ENCODE results near the gene MYO5B.

DNA sequence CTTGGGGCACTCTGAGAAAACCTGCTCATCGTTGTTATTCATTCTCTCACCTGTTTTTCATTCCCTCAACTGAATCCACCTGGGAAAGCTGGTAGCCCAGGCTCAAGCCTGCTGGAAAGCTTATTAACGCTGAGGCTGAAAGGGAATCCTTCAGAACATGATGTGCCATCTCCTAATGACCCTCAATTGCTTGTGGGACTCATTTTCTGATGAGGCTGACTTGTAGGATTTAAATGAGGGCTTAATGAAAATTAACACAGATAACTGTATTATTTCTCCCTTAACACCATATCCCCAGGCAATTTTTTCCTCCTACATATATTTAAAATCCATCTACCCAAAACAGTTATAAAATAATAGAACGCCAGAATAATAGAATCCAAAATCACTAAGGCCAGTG, 218.9 kb downstream of the MYO5B start:
- no peak for TF ChIP-seq EZH2 (IDR thresholded peaks at IDR 0.05)
- no peak for TF ChIP-seq EZH2phosphoT487 (IDR thresholded peaks at IDR 0.05)
